Measurements from ENCODE around the gene KRTAP10-1.
"Not testable (repeated sequence)": the region's sequence is repeated elsewhere in the genome, so short reads cannot be mapped to it uniquely, and the experiment has no call there.

Gene KRTAP10-1

GRCh38 chr21:44539991-44540666 lies at the start of gene KRTAP10-1:
TSS of gene KRTAP10-1 (minus strand) at chr21:44540195. CDS start at chr21:44540150, 45 bp downstream.
- DNase-seq = no peak

GRCh38 chr21:44589094-44589493 lies 49.1 kb upstream of the KRTAP10-1 start:
- no peak for DNase-seq

- DNase-seq = no peak
Measured at GRCh38 chr21:44585892-44586291, 45.9 kb upstream of the KRTAP10-1 start.

GRCh38 chr21:44583800-44584147 lies 43.8 kb upstream of the KRTAP10-1 start:
- peak; percentile 45 for DNase-seq

- DNase-seq = no peak
Measured at GRCh38 chr21:44583089-44583799, 43.2 kb upstream of the KRTAP10-1 start.

- no peak for DNase-seq
Measured at GRCh38 chr21:44582055-44582454, 42.1 kb upstream of the KRTAP10-1 start.

- DNase-seq = no peak
Measured at GRCh38 chr21:44581158-44581557, 41.2 kb upstream of the KRTAP10-1 start.

- DNase-seq = not testable (repeated sequence)
Measured at GRCh38 chr21:44580231-44580821, 40.3 kb upstream of the KRTAP10-1 start, which contains the start of gene KRTAP10-5. TSS of gene KRTAP10-5 (minus strand) at chr21:44580604. CDS start at chr21:44580578, 26 bp downstream.

GRCh38 chr21:44579833-44580144 lies 39.8 kb upstream of the KRTAP10-1 start:
- DNase-seq = no peak

GRCh38 chr21:44579056-44579832 lies 39.2 kb upstream of the KRTAP10-1 start:
- no peak for DNase-seq

- no peak for DNase-seq
Measured at GRCh38 chr21:44578371-44579055, 38.5 kb upstream of the KRTAP10-1 start.

- no peak for DNase-seq
Measured at GRCh38 chr21:44576025-44576420, 36.0 kb upstream of the KRTAP10-1 start.

- no peak for DNase-seq
Measured at GRCh38 chr21:44575307-44576024, 35.5 kb upstream of the KRTAP10-1 start.

GRCh38 chr21:44574457-44575306 lies 34.7 kb upstream of the KRTAP10-1 start:
- no peak for DNase-seq

GRCh38 chr21:44573630-44574456 lies 33.8 kb upstream of the KRTAP10-1 start, which contains the start of gene KRTAP10-4:
TSS of gene KRTAP10-4 (plus strand) at chr21:44573729. CDS start at chr21:44573759, 30 bp downstream.
- not testable (repeated sequence) for DNase-seq

GRCh38 chr21:44572959-44573583 lies 33.1 kb upstream of the KRTAP10-1 start:
- no peak for DNase-seq

GRCh38 chr21:44571844-44572782 lies 32.1 kb upstream of the KRTAP10-1 start:
- DNase-seq = no peak

GRCh38 chr21:44571296-44571695 lies 31.3 kb upstream of the KRTAP10-1 start:
- DNase-seq = no peak

Data from stimulated activated CD4-positive, alpha-beta T cell treated with anti-CD3 and anti-CD28 coated beads, Interleukin-1b, Interleukin-23, amount 100 ng/mL, for 48 hours (primary cell).